ENCODE results near the gene WBP2NL. TPM values are rescaled to one million over a fixed set of nuclear protein-coding genes. Genes with fewer than 3 reads are reported as not detected.
A peak's percentile ranks its signal among the peaks of the same experiment; 100 is the strongest.

The WBP2NL gene
- total and polyA plus RNA-seq, 5 donors from 2014 or later, result 0.46 to 2.9 (median 0.73) TPM

DNA sequence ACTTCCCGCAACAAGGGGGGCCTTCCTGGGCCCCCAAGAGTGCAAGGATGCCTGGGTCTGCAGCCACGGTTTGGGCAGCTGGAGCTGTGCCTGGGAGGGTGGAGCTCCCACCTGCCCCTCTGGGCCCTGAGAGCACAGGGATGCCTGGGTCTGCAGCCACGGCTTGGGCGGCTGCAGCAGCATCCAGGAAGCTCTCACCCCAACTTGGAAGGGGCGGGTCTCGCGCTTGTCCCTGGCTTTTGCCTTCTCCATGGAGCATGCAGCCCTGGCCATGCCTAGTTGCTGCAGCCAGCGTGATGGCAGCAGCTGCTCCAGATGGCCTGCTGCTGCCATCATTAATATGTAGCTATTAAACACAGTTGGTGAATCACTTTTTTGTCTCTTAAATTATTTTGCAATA lies 36.7 kb downstream of the WBP2NL start:
- H3K4me1 Mint-ChIP-seq, result peaks cover 12 to 28% (median 16%) of the 10 kb centered on the region in 4 donors

GRCh38 chr22:42039271-42039670 lies 40.7 kb downstream of the WBP2NL start:
- H3K9me3 Mint-ChIP-seq, result peaks cover 0 to 19% (median 12%) of the 10 kb centered on the region in 7 donors
- peaks cover 5% of the 10 kb centered on the region for H3K27me3 Mint-ChIP-seq
- Histone ChIP-seq H3K27ac (ENCODE audit: insufficient read depth, low read length, poor library complexity, severe bottlenecking) (no peak overlapping the region), H3K9me3 (ENCODE audit: control insufficient read depth in 2 of 2, low read length in 2 of 2) (peaks cover 9 to 14% of the 10 kb centered on the region in 2 experiments), H3K27me3 (ENCODE audit: control insufficient read depth, insufficient read depth, low read length) (no peaks in the 10 kb centered on the region), H3K4me3 (ENCODE audit: low read depth, low read length) (no peak overlapping the region), H3K4me1 (ENCODE audit: control insufficient read depth, insufficient read depth, low read length, poor library complexity, severe bottlenecking) (no peaks in the 10 kb centered on the region), H3K36me3 (ENCODE audit: control insufficient read depth, insufficient read depth, low read length) (no peaks in the 10 kb centered on the region)
- H3K36me3 Mint-ChIP-seq, result peaks cover 18% of the 10 kb centered on the region
- ATAC-seq (ENCODE audit: low read depth in 2 of 2) (no peak), DNase-seq (no peak)
- H3K4me3 Mint-ChIP-seq, result no peak overlapping the region
- no peak overlapping the region for H3K27ac Mint-ChIP-seq
- H3K4me1 Mint-ChIP-seq, result peaks cover 0 to 15% (median 0%) of the 10 kb centered on the region in 4 donors

More for the DNA sequence above, 36.7 kb downstream of the WBP2NL start:
- no peak overlapping the region for H3K27ac Mint-ChIP-seq
- Histone ChIP-seq H3K27ac (ENCODE audit: insufficient read depth, low read length, poor library complexity, severe bottlenecking) (no peak overlapping the region), H3K9me3 (ENCODE audit: control insufficient read depth in 2 of 2, low read length in 2 of 2) (peaks cover 2 to 9% of the 10 kb centered on the region in 2 experiments), H3K4me1 (ENCODE audit: control insufficient read depth, insufficient read depth, low read length, poor library complexity, severe bottlenecking) (peaks cover 19% of the 10 kb centered on the region), H3K36me3 (ENCODE audit: control insufficient read depth, insufficient read depth, low read length) (no peaks in the 10 kb centered on the region), H3K27me3 (ENCODE audit: control insufficient read depth, insufficient read depth, low read length) (no peaks in the 10 kb centered on the region), H3K4me3 (ENCODE audit: low read depth, low read length) (no peak overlapping the region)
- ATAC-seq (ENCODE audit: low read depth in 2 of 2) (no peak), DNase-seq (no peak)
- H3K36me3 Mint-ChIP-seq, result peaks cover 7% of the 10 kb centered on the region
- H3K4me3 Mint-ChIP-seq, result no peak overlapping the region
- peaks cover 0 to 11% (median 4%) of the 10 kb centered on the region in 7 donors for H3K9me3 Mint-ChIP-seq
- H3K27me3 Mint-ChIP-seq, result no peaks in the 10 kb centered on the region

GRCh38 chr22:42041784-42042183 lies 43.2 kb downstream of the WBP2NL start:
- H3K4me1 ChIP-seq (ENCODE audit: control insufficient read depth, insufficient read depth, low read length, poor library complexity, severe bottlenecking), result no peaks in the 10 kb centered on the region
- H3K4me3 Mint-ChIP-seq, result no peak overlapping the region
- peaks cover 0 to 15% (median 0%) of the 10 kb centered on the region in 4 donors for H3K4me1 Mint-ChIP-seq
- H3K9me3 ChIP-seq (ENCODE audit: control insufficient read depth in 2 of 2, low read length in 2 of 2), result peaks cover 9 to 14% of the 10 kb centered on the region in 2 experiments
- peaks cover 0 to 14% (median 9%) of the 10 kb centered on the region in 7 donors for H3K9me3 Mint-ChIP-seq
- H3K27me3 Mint-ChIP-seq, result peaks cover 5% of the 10 kb centered on the region
- DNase-seq (no peak), ATAC-seq (ENCODE audit: low read depth in 2 of 2) (no peak)
- H3K27ac Mint-ChIP-seq, result no peak overlapping the region
- no peak overlapping the region for H3K27ac ChIP-seq (ENCODE audit: insufficient read depth, low read length, poor library complexity, severe bottlenecking)
- H3K36me3 Mint-ChIP-seq, result peaks cover 15% of the 10 kb centered on the region
- H3K27me3 ChIP-seq (ENCODE audit: control insufficient read depth, insufficient read depth, low read length), result no peaks in the 10 kb centered on the region
- no peak overlapping the region for H3K4me3 ChIP-seq (ENCODE audit: low read depth, low read length)
- H3K36me3 ChIP-seq (ENCODE audit: control insufficient read depth, insufficient read depth, low read length), result no peaks in the 10 kb centered on the region

DNA sequence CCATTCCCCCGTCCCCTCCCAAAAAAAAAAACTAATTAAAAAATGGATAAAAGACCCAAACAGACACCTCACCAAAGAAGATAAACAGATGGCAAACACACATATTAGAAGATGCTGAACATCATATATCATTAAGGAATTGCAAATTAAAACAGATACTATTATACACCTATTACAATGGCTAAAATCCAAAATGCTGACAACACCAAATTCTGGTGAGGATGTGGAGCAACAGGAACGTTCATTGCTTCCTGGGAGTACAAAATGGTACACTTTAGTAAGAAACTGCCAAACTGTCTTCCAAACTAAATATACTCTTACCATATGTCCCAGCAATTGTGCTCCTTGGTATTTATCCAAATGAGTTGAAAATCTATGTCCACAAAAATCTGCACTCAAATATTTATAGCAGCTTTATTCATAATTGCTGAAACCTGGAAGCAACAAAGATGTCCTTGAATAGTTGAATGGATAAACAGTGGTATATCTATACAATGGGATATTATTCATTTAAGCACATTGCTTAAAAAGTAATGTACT lies 52.1 kb downstream of the WBP2NL start:
- DNase-seq (no peak), ATAC-seq (ENCODE audit: low read depth in 2 of 2) (no peak)
- Mint-ChIP-seq H3K9me3 (no peaks in the 10 kb centered on the region), H3K27me3 (no peaks in the 10 kb centered on the region), H3K36me3 (no peaks in the 10 kb centered on the region), H3K4me3 (no peak overlapping the region), H3K4me1 (no peaks in the 10 kb centered on the region), H3K27ac (no peak overlapping the region)
- Histone ChIP-seq H3K4me3 (ENCODE audit: low read depth, low read length) (no peak overlapping the region), H3K27me3 (ENCODE audit: control insufficient read depth, insufficient read depth, low read length) (no peaks in the 10 kb centered on the region), H3K27ac (ENCODE audit: insufficient read depth, low read length, poor library complexity, severe bottlenecking) (no peak overlapping the region), H3K4me1 (ENCODE audit: control insufficient read depth, insufficient read depth, low read length, poor library complexity, severe bottlenecking) (no peaks in the 10 kb centered on the region), H3K36me3 (ENCODE audit: control insufficient read depth, insufficient read depth, low read length) (no peaks in the 10 kb centered on the region), H3K9me3 (ENCODE audit: control insufficient read depth in 2 of 2, low read length in 2 of 2) (no peaks in the 10 kb centered on the region)

DNA sequence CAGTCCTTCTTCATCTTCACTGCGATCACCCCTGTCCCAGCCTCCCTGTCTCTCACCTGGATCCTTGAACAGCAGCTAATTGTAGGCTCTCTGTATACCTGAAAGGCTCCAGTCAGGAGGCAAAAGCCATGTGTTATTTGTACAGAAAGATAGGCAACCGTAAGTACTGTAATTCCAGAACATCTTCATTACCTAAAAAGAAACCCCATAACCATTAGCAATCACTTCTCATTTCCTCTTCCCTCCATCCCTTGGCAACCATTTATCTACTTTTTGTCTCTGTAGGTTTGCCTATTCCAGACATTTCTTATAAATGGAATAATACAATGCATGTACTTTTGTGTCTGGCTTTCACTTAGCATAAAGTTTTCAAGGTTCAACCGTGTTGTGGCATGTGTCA lies 54.2 kb downstream of the WBP2NL start:
- Histone ChIP-seq H3K9me3 (ENCODE audit: control insufficient read depth in 2 of 2, low read length in 2 of 2) (peaks cover 10 to 12% of the 10 kb centered on the region in 2 experiments), H3K4me3 (ENCODE audit: low read depth, low read length) (no peak overlapping the region), H3K4me1 (ENCODE audit: control insufficient read depth, insufficient read depth, low read length, poor library complexity, severe bottlenecking) (no peaks in the 10 kb centered on the region), H3K36me3 (ENCODE audit: control insufficient read depth, insufficient read depth, low read length) (no peaks in the 10 kb centered on the region), H3K27ac (ENCODE audit: insufficient read depth, low read length, poor library complexity, severe bottlenecking) (no peak overlapping the region), H3K27me3 (ENCODE audit: control insufficient read depth, insufficient read depth, low read length) (no peaks in the 10 kb centered on the region)
- H3K27ac Mint-ChIP-seq, result peak overlapping the region in 1 of 3 donors; percentile 35
- no peak for ATAC-seq (ENCODE audit: low read depth in 2 of 2)
- H3K4me3 Mint-ChIP-seq, result no peak overlapping the region
- peaks cover 8% of the 10 kb centered on the region for H3K36me3 Mint-ChIP-seq
- DNase-seq, result no peak
- no peaks in the 10 kb centered on the region for H3K4me1 Mint-ChIP-seq
- peaks cover 0 to 12% (median 6%) of the 10 kb centered on the region in 7 donors for H3K9me3 Mint-ChIP-seq
- no peaks in the 10 kb centered on the region for H3K27me3 Mint-ChIP-seq

- Mint-ChIP-seq H3K27ac (no peak overlapping the region), H3K27me3 (no peaks in the 10 kb centered on the region), H3K4me3 (no peak overlapping the region), H3K36me3 (peaks cover 36% of the 10 kb centered on the region), H3K4me1 (no peaks in the 10 kb centered on the region), H3K9me3 (peaks cover 0 to 15% (median 6%) of the 10 kb centered on the region in 7 donors)
- Histone ChIP-seq H3K27ac (ENCODE audit: insufficient read depth, low read length, poor library complexity, severe bottlenecking) (no peak overlapping the region), H3K27me3 (ENCODE audit: control insufficient read depth, insufficient read depth, low read length) (no peaks in the 10 kb centered on the region), H3K36me3 (ENCODE audit: control insufficient read depth, insufficient read depth, low read length) (peaks cover 27% of the 10 kb centered on the region), H3K4me3 (ENCODE audit: low read depth, low read length) (no peak overlapping the region), H3K4me1 (ENCODE audit: control insufficient read depth, insufficient read depth, low read length, poor library complexity, severe bottlenecking) (no peaks in the 10 kb centered on the region), H3K9me3 (ENCODE audit: control insufficient read depth in 2 of 2, low read length in 2 of 2) (peaks cover 10 to 12% of the 10 kb centered on the region in 2 experiments)
- DNase-seq (no peak), ATAC-seq (ENCODE audit: low read depth in 2 of 2) (no peak)
These were observed 58.3 kb downstream of the WBP2NL start for GRCh38 chr22:42056757-42057511.

DNA sequence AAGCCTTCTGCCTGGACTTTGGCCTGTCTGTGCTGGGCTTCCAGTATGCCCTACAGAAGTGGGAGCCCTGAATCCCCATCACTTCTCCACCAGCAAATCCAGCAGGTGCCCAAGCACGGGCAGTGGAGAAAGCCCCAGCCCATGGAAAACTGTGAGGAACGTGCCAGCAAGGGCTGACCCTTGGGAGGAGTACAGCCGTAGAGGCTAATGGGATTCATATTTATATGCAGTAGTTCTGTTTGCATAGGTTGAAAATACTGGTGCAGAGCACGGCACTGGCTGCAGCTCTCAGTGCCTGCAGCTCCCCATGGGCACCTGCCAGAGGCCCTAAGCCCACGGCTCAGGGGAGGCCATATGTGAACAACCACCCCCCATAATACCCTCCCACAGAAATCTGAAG lies 61.9 kb downstream of the WBP2NL start:
- Mint-ChIP-seq H3K36me3 (peaks cover 59% of the 10 kb centered on the region), H3K27me3 (no peaks in the 10 kb centered on the region), H3K4me1 (peaks cover 0 to 7% (median 1%) of the 10 kb centered on the region in 4 donors), H3K27ac (no peak overlapping the region), H3K4me3 (no peak overlapping the region), H3K9me3 (peaks cover 0 to 15% (median 6%) of the 10 kb centered on the region in 7 donors)
- ATAC-seq (ENCODE audit: low read depth in 2 of 2) (no peak), DNase-seq (no peak)
- Histone ChIP-seq H3K36me3 (ENCODE audit: control insufficient read depth, insufficient read depth, low read length) (peaks cover 39% of the 10 kb centered on the region), H3K27ac (ENCODE audit: insufficient read depth, low read length, poor library complexity, severe bottlenecking) (no peak overlapping the region), H3K27me3 (ENCODE audit: control insufficient read depth, insufficient read depth, low read length) (no peaks in the 10 kb centered on the region), H3K4me3 (ENCODE audit: low read depth, low read length) (no peak overlapping the region), H3K9me3 (ENCODE audit: control insufficient read depth in 2 of 2, low read length in 2 of 2) (peaks cover 10 to 12% of the 10 kb centered on the region in 2 experiments), H3K4me1 (ENCODE audit: control insufficient read depth, insufficient read depth, low read length, poor library complexity, severe bottlenecking) (no peaks in the 10 kb centered on the region)
